HepG2 (cell line): Measurements from ENCODE around the gene CACNA1G. TPM values are rescaled to one million over a fixed set of nuclear protein-coding genes. Genes with fewer than 3 reads are reported as not detected.

ENCODE experiments used
- DPF2 ChIP-seq: sonication (generic); formaldehyde crosslinking; IDR thresholded peaks from 2 replicates; pipeline ENCODE4 v1.4.0; 2020; ENCODE audit warnings: mild to moderate bottlenecking, low read depth, missing genetic modification reagents, borderline replicate concordance
- ELF1 ChIP-seq: sonication (generic); formaldehyde crosslinking; IDR thresholded peaks from 2 replicates; pipeline ENCODE4 v1.4.0; 2020; ENCODE audit warnings: missing genetic modification reagents
- ETS1 ChIP-seq: sonication (generic); formaldehyde crosslinking; IDR thresholded peaks from 2 replicates; pipeline ENCODE4 v1.4.0; 2020; ENCODE audit warnings: missing genetic modification reagents
- FOSL1 ChIP-seq: sonication (generic); formaldehyde crosslinking; IDR thresholded peaks from 2 replicates; pipeline ENCODE4 v1.9.0; 2021; ENCODE audit warnings: missing genetic modification reagents, borderline replicate concordance
- GMEB1 ChIP-seq: sonication (generic); formaldehyde crosslinking; IDR thresholded peaks from 2 replicates; pipeline ENCODE4 v1.5.1; 2020; ENCODE audit warnings: missing genetic modification reagents, mild to moderate bottlenecking, borderline replicate concordance
- GPBP1L1 ChIP-seq: sonication (generic); formaldehyde crosslinking; IDR thresholded peaks from 2 replicates; pipeline ENCODE4 v1.5.0; 2020; ENCODE audit warnings: mild to moderate bottlenecking, missing genetic modification reagents
- HDAC6 ChIP-seq: fragments of 200-600 bp; sonication (generic); IDR thresholded peaks from 2 replicates; pipeline ENCODE4 v1.7.0; 2017; ENCODE audit warnings: mild to moderate bottlenecking, antibody characterized with exemption, low read length, low read depth
- HNF4G ChIP-seq, 2 experiments: sonication (generic) in 1 of 2; formaldehyde crosslinking in 1 of 2; IDR thresholded peaks; 2 replicates each; pipeline versions ENCODE4 v1.4.0 to v1.6.1; 2011 to 2020; ENCODE audit warnings: borderline replicate concordance in 2 of 2, low read depth in 2 of 2, mild to moderate bottlenecking in 2 of 2, low read length in 1 of 2, missing genetic modification reagents in 1 of 2, moderate library complexity in 1 of 2
- IRX3 ChIP-seq: sonication (generic); formaldehyde crosslinking; IDR thresholded peaks from 2 replicates; pipeline ENCODE4 v1.8.1; 2023; ENCODE audit warnings: mild to moderate bottlenecking, low read depth, missing genetic modification reagents, borderline replicate concordance
- KDM5A ChIP-seq: fragments of 200-600 bp; sonication (generic); IDR thresholded peaks from 2 replicates; pipeline ENCODE4 v1.7.0; 2018; ENCODE audit warnings: antibody characterized with exemption, mild to moderate bottlenecking, low read length, borderline replicate concordance
- NKX3-1 ChIP-seq: sonication (generic); formaldehyde crosslinking; IDR thresholded peaks from 2 replicates; pipeline ENCODE4 v1.5.0; 2020; ENCODE audit warnings: missing genetic modification reagents
- SRY ChIP-seq: sonication (generic); formaldehyde crosslinking; IDR thresholded peaks from 2 replicates; pipeline ENCODE4 v1.8.0; 2022; ENCODE audit warnings: mild to moderate bottlenecking, missing genetic modification reagents
- XRCC5 ChIP-seq: fragments of 200-400 bp; formaldehyde crosslinking; optimal IDR thresholded peaks from 2 replicates; pipeline ENCODE3; 2017; ENCODE audit warnings: mild to moderate bottlenecking, low read length
- ZBTB2 ChIP-seq: sonication (generic); formaldehyde crosslinking; IDR thresholded peaks from 2 replicates; pipeline ENCODE4 v1.8.0; 2022; ENCODE audit warnings: low read depth, missing genetic modification reagents
- ZBTB42 ChIP-seq: sonication (generic); formaldehyde crosslinking; IDR thresholded peaks from 2 replicates; pipeline ENCODE4 v1.5.0; 2020; ENCODE audit warnings: mild to moderate bottlenecking, missing genetic modification reagents
- ZNF225 ChIP-seq: sonication (generic); formaldehyde crosslinking; IDR thresholded peaks from 2 replicates; pipeline ENCODE4 v1.4.0; 2020; ENCODE audit warnings: mild to moderate bottlenecking, missing genetic modification reagents
- ZNF251 ChIP-seq: sonication (generic); formaldehyde crosslinking; IDR thresholded peaks from 2 replicates; pipeline ENCODE4 v1.9.0; 2021; ENCODE audit warnings: mild to moderate bottlenecking, missing genetic modification reagents
- ZNF274 ChIP-seq: sonication (generic); formaldehyde crosslinking; IDR thresholded peaks from 2 replicates; pipeline ENCODE4 v1.5.1; 2020; ENCODE audit warnings: mild to moderate bottlenecking, missing genetic modification reagents
- ZNF382 ChIP-seq: sonication (generic); formaldehyde crosslinking; IDR thresholded peaks from 2 replicates; pipeline ENCODE4 v1.5.0; 2020; ENCODE audit warnings: missing genetic modification reagents, mild to moderate bottlenecking, borderline replicate concordance
- ZNF451 ChIP-seq: sonication (generic); formaldehyde crosslinking; IDR thresholded peaks from 2 replicates; pipeline ENCODE4 v1.5.0; 2020; ENCODE audit warnings: mild to moderate bottlenecking, missing genetic modification reagents
- ZNF589 ChIP-seq: sonication (generic); formaldehyde crosslinking; conservative IDR thresholded peaks from 2 replicates; pipeline ENCODE4 v1.8.0; 2022; ENCODE audit warnings: mild to moderate bottlenecking, moderate library complexity, missing genetic modification reagents
- ZNF616 ChIP-seq: sonication (generic); formaldehyde crosslinking; IDR thresholded peaks from 2 replicates; pipeline ENCODE4 v1.5.0; 2020; ENCODE audit warnings: low read depth, mild to moderate bottlenecking, missing genetic modification reagents
- ZNF629 ChIP-seq: sonication (generic); formaldehyde crosslinking; conservative IDR thresholded peaks from 2 replicates; pipeline ENCODE4 v1.5.0; 2020; ENCODE audit warnings: missing genetic modification reagents
- ZNF672 ChIP-seq: sonication (generic); formaldehyde crosslinking; IDR thresholded peaks from 2 replicates; pipeline ENCODE4 v1.8.1; 2022; ENCODE audit warnings: missing genetic modification reagents
- ZSCAN12 ChIP-seq: sonication (generic); formaldehyde crosslinking; IDR thresholded peaks from 2 replicates; pipeline ENCODE4 v1.9.0; 2021; ENCODE audit warnings: mild to moderate bottlenecking, missing genetic modification reagents
- polyA plus RNA-seq, 8 experiments: library from polyadenylated mRNA; depleted of rRNA in 3 of 8; stranded (reverse) in 7 of 8; unstranded in 1 of 8; fragments of >200 nt; fragmentation: Illumina TruSeq in 4 of 8; extraction: Trizol in 4 of 8; gene quantifications; 2 replicates each; pipeline versions ENCODE4 v1.2.1 to v1.2.3, GENCODE V29; 2011 to 2016; ENCODE audit warnings: low read depth in 4 of 8, missing spikeins in 1 of 8, mixed read lengths in 1 of 8; ENCODE audit not compliant: insufficient read depth in 1 of 8
- total RNA-seq, 5 experiments: library from RNA; depleted of rRNA; stranded (reverse); fragments of >200 nt; fragmentation: Illumina TruSeq; extraction: Trizol; gene quantifications; 2 replicates each; pipeline ENCODE4 v1.2.3, GENCODE V29; 2016; ENCODE audit warnings: low read depth in 1 of 5

Gene CACNA1G
- total and polyA plus RNA-seq, 2 of the 13 experiments (the other 11 are each of a cell fraction or from before 2014, with no cell fraction given): 0.02 TPM; not detected in 1

GRCh38 chr17:50534222-50534978 is 26.1 kb upstream of the CACNA1G start (continued):
- no peak for TF ChIP-seq ZBTB42
- TF ChIP-seq ZNF274: 0 out of 2 replicates have a peak, but pooled peaks have one; percentile 30
- no peak for TF ChIP-seq DPF2
- TF ChIP-seq KDM5A: no peak
- TF ChIP-seq GPBP1L1 (CRISPR knock-in tag): no peak
- TF ChIP-seq ELF1: no peak
- TF ChIP-seq ZNF382: no peak
- no peak for TF ChIP-seq ZNF451 (CRISPR knock-in tag)
- no peak for TF ChIP-seq ZNF672 (CRISPR knock-in tag)
- no peak for TF ChIP-seq ZSCAN12
- TF ChIP-seq HDAC6: no peak
- no peak for TF ChIP-seq NKX3-1 (CRISPR knock-in tag)
- no peak for TF ChIP-seq ZNF629 (CRISPR knock-in tag)
- no peak for TF ChIP-seq ZNF616
- TF ChIP-seq SRY (CRISPR knock-in tag): no peak
- no peak for TF ChIP-seq GMEB1 (CRISPR knock-in tag)
- TF ChIP-seq ZNF589 (CRISPR knock-in tag): no peak
- peak; percentile 61 for TF ChIP-seq XRCC5
- no peak for TF ChIP-seq ZNF251 (CRISPR knock-in tag)
- TF ChIP-seq HNF4G (IDR thresholded peaks at IDR 0.05; ENCODE audit: borderline replicate concordance, low read depth, low read length): no peak
- TF ChIP-seq HNF4G (CRISPR knock-in tag; IDR thresholded peaks at IDR 0.05; ENCODE audit: borderline replicate concordance, low read depth): no peak
- TF ChIP-seq ETS1 (CRISPR knock-in tag): no peak
- TF ChIP-seq ZBTB2 (CRISPR knock-in tag): no peak
- no peak for TF ChIP-seq IRX3
- no peak for TF ChIP-seq ZNF225 (CRISPR knock-in tag)
- TF ChIP-seq FOSL1: no peak
